Osteoblast (primary cell): Measurements from ENCODE around the gene NANOS1. TPM values are rescaled to one million over a fixed set of nuclear protein-coding genes. Genes with fewer than 3 reads are reported as not detected.
"Not testable (repeated sequence)": the region's sequence is repeated elsewhere in the genome, so short reads cannot be mapped to it uniquely, and the experiment has no call there.

Source experiments
- DNase-seq: peaks from one replicate; pipeline ENCODE4 v3.0.0; 2011; ENCODE audit warnings: low spot score, mixed read lengths; ENCODE audit not compliant: insufficient read length; ENCODE audit errors: missing footprints
- H2AFZ ChIP-seq: 2 replicates; pipeline ENCODE4 v1.6.0; 2011; ENCODE audit warnings: mild to moderate bottlenecking, low read length
- H3K27ac ChIP-seq: 2 replicates; pipeline ENCODE4 v1.5.1; 2011; ENCODE audit warnings: mild to moderate bottlenecking, low read depth, low read length, moderate library complexity
- H3K27me3 ChIP-seq: 2 replicates; pipeline ENCODE4 v1.6.0; 2012; ENCODE audit warnings: mild to moderate bottlenecking, control low read depth, inconsistent platforms, low read length, moderate library complexity; ENCODE audit not compliant: insufficient read depth
- H3K36me3 ChIP-seq: 2 replicates; pipeline ENCODE4 v1.5.1; 2011; ENCODE audit warnings: mild to moderate bottlenecking, low read length, control low read depth, moderate library complexity; ENCODE audit not compliant: insufficient read depth
- H3K4me1 ChIP-seq: 2 replicates; pipeline ENCODE4 v1.5.1; 2011; ENCODE audit warnings: mild to moderate bottlenecking, low read length, control low read depth, moderate library complexity; ENCODE audit not compliant: insufficient read depth
- H3K4me2 ChIP-seq: 2 replicates; pipeline ENCODE4 v1.6.0; 2011; ENCODE audit warnings: mild to moderate bottlenecking, low read length; ENCODE audit not compliant: insufficient read depth
- H3K4me3 ChIP-seq: fragments of 200-600 bp; sonication (generic); 3 replicates; pipeline ENCODE4 v1.5.1; 2012; ENCODE audit warnings: mild to moderate bottlenecking, low read length, inconsistent platforms; ENCODE audit not compliant: insufficient read depth
- H3K79me2 ChIP-seq: 2 replicates; pipeline ENCODE4 v1.6.0; 2012; ENCODE audit warnings: mild to moderate bottlenecking, low read length, control low read depth, inconsistent platforms; ENCODE audit not compliant: insufficient read depth
- H3K9me3 ChIP-seq: 2 replicates; pipeline ENCODE4 v1.5.1; 2011; ENCODE audit warnings: low read depth, low read length, control low read depth
- H4K20me1 ChIP-seq: 2 replicates; pipeline ENCODE4 v1.6.0; 2012; ENCODE audit warnings: mild to moderate bottlenecking, low read length, control low read depth; ENCODE audit not compliant: insufficient read depth
- total RNA-seq: library from RNA; depleted of rRNA; stranded (reverse); fragments of >200 nt; gene quantifications from 2 replicates; pipeline ENCODE4 v1.2.3, GENCODE V29; 2012
- TF ChIP-seq, protein P1 (sequence below): IDR thresholded peaks from 2 replicates; pipeline ENCODE4 v1.5.1; 2011; ENCODE audit warnings: mild to moderate bottlenecking, low read depth, low read length, moderate library complexity; ENCODE audit errors: extremely low read depth

The NANOS1 gene
- total RNA-seq, 1 donor: 1.1 TPM

DNA sequence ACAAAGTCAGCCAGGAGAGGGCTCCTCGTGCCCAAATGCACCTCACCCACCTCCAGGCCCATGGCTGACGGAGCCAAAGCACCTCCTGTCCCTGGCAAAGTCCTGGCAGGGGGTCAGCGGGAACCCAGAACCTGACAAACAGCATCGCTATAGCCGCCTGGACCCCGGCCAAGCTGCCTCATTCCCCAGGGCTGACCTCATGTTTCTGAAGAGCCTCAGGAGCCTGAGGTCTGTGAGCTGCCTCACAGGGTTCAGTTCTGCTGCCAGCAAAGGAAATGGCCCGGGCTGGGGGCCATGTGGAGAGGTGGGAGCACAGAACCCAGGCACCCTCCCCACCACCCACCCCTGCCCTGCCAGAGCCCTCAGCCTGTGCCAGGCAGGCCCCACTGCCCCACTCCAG lies 4.2 kb upstream of the NANOS1 start:
- H3K27ac ChIP-seq: no peak overlapping the region
- H3K4me2 ChIP-seq: no peak overlapping the region
- no peaks in the 10 kb centered on the region for H3K27me3 ChIP-seq
- H3K4me3 ChIP-seq: no peak overlapping the region
- TF ChIP-seq, protein P1, sequence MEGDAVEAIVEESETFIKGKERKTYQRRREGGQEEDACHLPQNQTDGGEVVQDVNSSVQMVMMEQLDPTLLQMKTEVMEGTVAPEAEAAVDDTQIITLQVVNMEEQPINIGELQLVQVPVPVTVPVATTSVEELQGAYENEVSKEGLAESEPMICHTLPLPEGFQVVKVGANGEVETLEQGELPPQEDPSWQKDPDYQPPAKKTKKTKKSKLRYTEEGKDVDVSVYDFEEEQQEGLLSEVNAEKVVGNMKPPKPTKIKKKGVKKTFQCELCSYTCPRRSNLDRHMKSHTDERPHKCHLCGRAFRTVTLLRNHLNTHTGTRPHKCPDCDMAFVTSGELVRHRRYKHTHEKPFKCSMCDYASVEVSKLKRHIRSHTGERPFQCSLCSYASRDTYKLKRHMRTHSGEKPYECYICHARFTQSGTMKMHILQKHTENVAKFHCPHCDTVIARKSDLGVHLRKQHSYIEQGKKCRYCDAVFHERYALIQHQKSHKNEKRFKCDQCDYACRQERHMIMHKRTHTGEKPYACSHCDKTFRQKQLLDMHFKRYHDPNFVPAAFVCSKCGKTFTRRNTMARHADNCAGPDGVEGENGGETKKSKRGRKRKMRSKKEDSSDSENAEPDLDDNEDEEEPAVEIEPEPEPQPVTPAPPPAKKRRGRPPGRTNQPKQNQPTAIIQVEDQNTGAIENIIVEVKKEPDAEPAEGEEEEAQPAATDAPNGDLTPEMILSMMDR: no peak
- peak; percentile 93 for DNase-seq
- no peak overlapping the region for H2AFZ ChIP-seq
- no peaks in the 10 kb centered on the region for H3K36me3 ChIP-seq
- no peaks in the 10 kb centered on the region for H4K20me1 ChIP-seq
- H3K9me3 ChIP-seq: no peaks in the 10 kb centered on the region
- peaks cover 30% of the 10 kb centered on the region for H3K4me1 ChIP-seq
- no peaks in the 10 kb centered on the region for H3K79me2 ChIP-seq

- Histone ChIP-seq H2AFZ (no peak overlapping the region), H3K27ac (no peak overlapping the region), H3K4me2 (no peak overlapping the region), H4K20me1 (peaks cover 2% of the 10 kb centered on the region), H3K4me3 (no peak overlapping the region), H3K79me2 (no peaks in the 10 kb centered on the region), H3K36me3 (no peaks in the 10 kb centered on the region), H3K4me1 (peaks cover 28% of the 10 kb centered on the region), H3K27me3 (no peaks in the 10 kb centered on the region), H3K9me3 (no peaks in the 10 kb centered on the region)
- TF ChIP-seq, protein P1: no peak
- no peak for DNase-seq
These were observed 3.7 kb upstream of the NANOS1 start for GRCh38 chr10:119025776-119026175.

GRCh38 chr10:119026301-119027110 lies 3.0 kb upstream of the NANOS1 start:
- no peaks in the 10 kb centered on the region for H3K79me2 ChIP-seq
- no peak overlapping the region for H3K27ac ChIP-seq
- H3K27me3 ChIP-seq: no peaks in the 10 kb centered on the region
- H2AFZ ChIP-seq: no peak overlapping the region
- no peaks in the 10 kb centered on the region for H3K9me3 ChIP-seq
- no peaks in the 10 kb centered on the region for H3K36me3 ChIP-seq
- peak; percentile 86 for DNase-seq
- peaks cover 9% of the 10 kb centered on the region for H4K20me1 ChIP-seq
- no peak overlapping the region for H3K4me2 ChIP-seq
- H3K4me1 ChIP-seq: peaks cover 35% of the 10 kb centered on the region
- H3K4me3 ChIP-seq: no peak overlapping the region
- TF ChIP-seq, protein P1: no peak

DNA sequence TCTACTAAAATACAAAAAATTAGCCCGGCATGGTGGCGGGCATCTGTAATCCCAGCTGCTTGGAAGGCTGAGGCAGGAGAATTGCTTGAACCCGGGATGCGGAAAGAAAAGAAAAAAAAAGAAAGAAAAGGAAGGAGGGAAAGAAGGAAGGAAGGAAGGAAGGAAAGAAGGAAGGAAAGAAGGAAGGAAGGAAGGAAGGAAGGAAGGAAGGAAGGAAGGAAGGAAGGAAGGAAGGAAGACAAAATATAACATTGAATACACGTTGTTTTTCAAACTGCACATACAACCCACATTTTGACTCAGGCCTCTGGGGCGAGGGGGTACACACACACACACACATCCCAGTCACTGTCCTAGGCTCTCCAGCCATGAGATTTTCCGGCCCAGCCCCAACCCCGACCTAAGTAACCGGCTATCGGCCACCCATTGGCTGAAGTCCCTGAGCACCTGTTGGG lies 1.0 kb upstream of the NANOS1 start:
- H3K36me3 ChIP-seq, H3K4me3 ChIP-seq, H3K27me3 ChIP-seq, H2AFZ ChIP-seq, DNase-seq, H3K27ac ChIP-seq, H3K9me3 ChIP-seq, H3K79me2 ChIP-seq: not testable (repeated sequence)
- peak overlapping the region; percentile 58 for H3K4me2 ChIP-seq
- peaks cover 26% of the 10 kb centered on the region for H3K4me1 ChIP-seq
- peaks cover 21% of the 10 kb centered on the region for H4K20me1 ChIP-seq
